Daoy (cell line): ENCODE measurements around the gene NSMF. TPM values are rescaled to one million over a fixed set of nuclear protein-coding genes. Genes with fewer than 3 reads are reported as not detected.
A peak's percentile ranks its signal among the peaks of the same experiment; 100 is the strongest.

Experiments
- DNase-seq: peaks from one replicate; pipeline ENCODE4 v3.0.0-alpha.2; 2015; ENCODE audit warnings: low read depth
- total RNA-seq: library from RNA; depleted of rRNA; stranded (reverse); fragments of >200 nt; shearing (Covaris generic); gene quantifications from 2 replicates; pipeline ENCODE4 v1.2.3, GENCODE V29; 2014; rRNA removed

NSMF gene, protein sequence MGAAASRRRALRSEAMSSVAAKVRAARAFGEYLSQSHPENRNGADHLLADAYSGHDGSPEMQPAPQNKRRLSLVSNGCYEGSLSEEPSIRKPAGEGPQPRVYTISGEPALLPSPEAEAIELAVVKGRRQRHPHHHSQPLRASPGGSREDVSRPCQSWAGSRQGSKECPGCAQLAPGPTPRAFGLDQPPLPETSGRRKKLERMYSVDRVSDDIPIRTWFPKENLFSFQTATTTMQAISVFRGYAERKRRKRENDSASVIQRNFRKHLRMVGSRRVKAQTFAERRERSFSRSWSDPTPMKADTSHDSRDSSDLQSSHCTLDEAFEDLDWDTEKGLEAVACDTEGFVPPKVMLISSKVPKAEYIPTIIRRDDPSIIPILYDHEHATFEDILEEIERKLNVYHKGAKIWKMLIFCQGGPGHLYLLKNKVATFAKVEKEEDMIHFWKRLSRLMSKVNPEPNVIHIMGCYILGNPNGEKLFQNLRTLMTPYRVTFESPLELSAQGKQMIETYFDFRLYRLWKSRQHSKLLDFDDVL
- 13.5 and 13.7 TPM in 2 replicates for total RNA-seq

DNA sequence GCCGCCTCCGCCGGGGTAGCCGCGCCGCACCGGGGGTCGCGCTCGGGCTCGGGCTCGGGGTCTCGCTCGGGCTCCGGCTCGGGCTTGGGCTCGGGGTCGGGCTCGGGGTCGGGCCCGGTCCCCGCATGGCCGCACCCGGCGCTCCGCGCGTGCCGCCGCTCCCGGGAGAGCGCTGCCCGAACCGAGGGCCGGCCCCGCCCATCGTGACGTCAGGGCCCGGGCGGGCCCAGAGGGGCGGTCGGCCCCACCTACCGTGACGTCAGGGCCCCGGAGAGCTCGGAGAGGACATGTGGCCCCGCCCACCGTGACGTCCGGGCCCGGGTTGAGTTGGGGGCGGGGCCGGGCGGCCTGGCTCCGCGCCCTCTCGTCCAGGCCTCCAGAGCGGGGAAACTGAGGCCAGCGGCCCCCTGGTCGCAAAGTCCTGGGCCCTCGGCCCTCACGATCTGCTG, at the start of gene NSMF:
Gene NSMF (minus strand): TSS at position 183 of the 449 bp plus-strand sequence. CDS start 232 bp downstream, outside the sequence.
- peak; percentile 96 for DNase-seq

DNA sequence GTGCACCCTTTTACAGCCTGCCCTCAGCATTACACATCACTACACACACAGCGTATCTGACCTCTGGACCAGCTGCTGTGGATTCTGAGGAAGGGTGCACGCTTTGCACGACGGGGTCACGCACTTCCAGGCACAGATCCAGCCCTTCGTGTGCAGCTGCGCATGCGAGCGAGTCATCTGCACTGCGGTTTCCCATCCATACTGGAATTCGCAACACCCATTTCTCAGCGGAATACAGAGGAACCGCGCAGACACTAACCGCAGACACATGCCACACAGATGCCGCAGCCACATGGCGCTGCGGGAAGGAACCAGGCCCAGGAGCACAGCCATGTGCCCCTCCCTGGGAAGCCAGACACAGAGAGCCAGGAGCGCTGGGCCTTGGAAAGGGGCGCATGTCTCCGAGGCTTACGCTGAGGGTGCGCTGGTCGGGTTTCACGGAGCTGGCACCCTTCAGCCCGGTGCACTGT, 47.6 kb upstream of the NSMF start:
- peak; percentile 88 for DNase-seq

DNA sequence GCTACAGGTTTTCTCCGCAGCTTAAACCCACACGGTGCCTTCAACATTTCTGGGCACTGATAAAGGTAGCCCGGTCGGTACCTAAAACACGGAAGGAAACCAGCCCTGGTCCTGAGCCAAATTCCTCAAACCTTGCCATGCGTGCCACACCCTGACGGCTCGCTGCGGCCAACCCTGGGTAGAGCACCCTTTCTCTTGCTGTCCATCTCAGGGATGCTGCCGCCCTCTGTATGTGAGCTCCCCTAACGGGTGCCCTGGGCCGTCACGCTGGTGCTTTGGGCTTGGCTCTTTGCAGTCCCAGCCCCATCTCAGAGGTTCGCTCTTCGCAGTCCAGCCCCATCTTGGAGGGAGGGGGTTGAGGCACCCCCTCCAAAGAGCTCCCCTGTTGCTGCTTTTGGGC, 47.1 kb upstream of the NSMF start:
- DNase-seq, result peak; percentile 68

- no peak for DNase-seq
Measured at GRCh38 chr9:137505421-137506140, 46.4 kb upstream of the NSMF start.

DNA sequence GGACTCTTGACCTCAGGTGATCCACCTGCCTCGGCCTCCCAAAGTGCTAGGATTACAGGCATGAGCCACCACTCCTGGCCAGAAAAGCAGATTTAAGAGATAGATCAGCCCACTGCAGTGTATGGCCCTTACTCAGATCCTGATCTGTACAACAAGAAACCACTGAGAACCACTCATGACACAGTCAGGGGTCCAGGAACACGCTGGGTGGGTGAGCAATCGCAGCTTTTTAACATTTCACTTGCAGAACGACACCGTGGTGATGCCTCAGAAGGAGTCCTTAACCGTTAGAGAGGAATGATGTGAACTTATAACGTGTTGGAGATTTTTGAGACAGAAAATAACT, 45.3 kb upstream of the NSMF start:
- DNase-seq, result no peak

DNA sequence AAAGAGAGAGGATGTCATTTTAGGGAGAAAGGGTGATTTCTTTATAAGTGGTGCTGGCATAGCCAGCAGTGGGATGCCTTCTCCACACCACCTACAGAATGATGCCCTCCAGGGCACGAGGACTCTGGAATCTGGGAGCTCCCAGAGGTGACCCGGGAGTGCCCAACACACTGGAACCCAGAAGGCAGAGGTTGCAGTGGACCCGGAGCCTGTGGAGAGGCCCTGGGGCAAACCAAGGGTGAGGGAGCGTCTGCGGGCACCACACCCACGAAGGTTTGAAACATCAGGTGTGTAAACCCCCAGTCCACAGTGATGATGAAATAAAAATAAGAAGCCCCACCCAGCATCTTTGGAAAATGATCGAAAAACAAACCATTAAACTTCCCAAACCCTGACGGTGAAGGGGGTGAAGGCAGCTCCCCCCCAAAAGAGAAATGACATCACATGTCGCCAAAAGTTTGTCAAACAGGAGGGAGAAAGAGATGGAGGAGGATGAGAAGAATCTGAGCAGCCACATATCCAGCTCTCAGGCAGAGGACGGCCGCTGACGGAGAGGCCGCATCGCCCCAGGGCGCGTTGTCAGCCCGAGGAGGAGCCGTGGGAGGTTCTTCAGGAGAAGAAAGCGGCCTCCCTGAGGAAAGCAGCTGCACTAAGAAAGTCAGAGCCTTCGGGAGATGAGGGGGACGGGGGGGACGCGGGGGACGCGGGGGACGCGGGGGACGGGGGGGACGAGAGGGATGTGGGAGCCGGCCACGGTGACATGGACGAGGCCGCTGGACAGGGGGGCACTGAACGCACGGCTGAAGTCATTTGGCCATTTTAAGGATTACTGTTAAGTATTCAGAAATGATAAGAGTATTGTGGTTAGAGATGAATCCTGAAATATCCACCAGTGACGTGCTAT, 43.1 kb upstream of the NSMF start:
- DNase-seq, result peak; percentile 79

GRCh38 chr9:137501457-137501856, 42.3 kb upstream of the NSMF start:
- DNase-seq, result no peak

GRCh38 chr9:137500666-137501397, 41.7 kb upstream of the NSMF start:
- DNase-seq, result no peak

- DNase-seq, result no peak
Measured at GRCh38 chr9:137499858-137500661, 40.9 kb upstream of the NSMF start.

- no peak for DNase-seq
Measured at GRCh38 chr9:137499416-137499815, 40.3 kb upstream of the NSMF start.

DNA sequence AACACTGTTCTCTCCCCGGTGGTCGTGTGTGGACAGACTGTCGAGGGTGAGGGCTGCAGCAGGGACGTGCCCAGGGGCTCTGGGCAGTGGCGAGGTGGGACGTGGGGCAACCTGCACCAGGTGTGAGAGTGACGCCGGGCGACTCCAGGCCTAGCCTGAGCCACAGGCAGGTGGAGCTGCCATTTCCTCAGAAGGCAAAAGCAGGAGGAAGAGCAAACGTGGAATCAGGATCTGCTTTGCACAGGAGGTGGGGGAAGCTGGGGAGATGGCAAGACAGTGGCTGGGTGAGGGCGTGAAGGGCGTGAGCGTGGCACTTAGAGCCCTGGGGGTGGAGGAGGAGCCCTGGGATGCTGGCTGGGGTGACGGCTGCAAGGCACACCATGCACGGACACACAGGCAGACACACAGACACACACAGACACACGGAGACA, 39.6 kb upstream of the NSMF start:
- no peak for DNase-seq

DNA sequence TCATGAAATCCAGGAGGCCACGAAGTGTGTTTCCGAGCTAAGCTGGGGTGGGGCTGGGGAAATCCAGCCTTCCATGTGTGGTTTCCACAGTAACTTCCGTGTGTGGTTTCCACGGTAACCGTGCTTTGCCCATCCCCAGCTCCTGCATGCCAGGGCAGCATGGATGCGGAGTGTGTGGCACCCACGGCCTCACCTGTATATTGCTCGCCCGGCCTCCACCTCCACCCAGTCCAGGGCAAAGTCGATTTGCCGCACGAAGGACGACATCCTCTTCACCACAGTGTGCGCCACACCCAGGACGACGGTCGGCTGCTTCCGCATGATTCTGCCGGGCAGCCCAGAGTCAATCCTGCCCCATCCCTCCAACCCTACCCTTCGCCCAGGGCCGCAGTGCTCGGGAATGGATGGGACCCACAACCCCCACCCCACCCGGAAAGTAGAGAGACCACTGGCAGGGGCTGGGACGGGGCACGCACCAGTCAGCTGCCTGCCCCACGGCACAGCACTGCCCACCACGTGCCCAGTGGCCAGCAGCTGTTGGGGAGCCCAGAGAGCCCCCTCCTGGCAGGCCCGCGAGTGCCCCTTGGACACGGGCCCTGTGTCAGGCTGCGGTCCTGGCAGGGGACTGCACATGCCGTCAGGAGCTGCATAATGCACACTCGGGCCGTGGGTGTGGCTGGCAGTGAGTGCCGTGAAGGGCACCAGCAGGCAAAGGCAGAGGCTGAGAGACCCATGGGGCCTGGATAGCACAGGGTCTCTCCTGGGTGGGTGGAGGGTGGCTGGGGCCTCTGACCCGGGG, 39.0 kb upstream of the NSMF start:
- no peak for DNase-seq

DNA sequence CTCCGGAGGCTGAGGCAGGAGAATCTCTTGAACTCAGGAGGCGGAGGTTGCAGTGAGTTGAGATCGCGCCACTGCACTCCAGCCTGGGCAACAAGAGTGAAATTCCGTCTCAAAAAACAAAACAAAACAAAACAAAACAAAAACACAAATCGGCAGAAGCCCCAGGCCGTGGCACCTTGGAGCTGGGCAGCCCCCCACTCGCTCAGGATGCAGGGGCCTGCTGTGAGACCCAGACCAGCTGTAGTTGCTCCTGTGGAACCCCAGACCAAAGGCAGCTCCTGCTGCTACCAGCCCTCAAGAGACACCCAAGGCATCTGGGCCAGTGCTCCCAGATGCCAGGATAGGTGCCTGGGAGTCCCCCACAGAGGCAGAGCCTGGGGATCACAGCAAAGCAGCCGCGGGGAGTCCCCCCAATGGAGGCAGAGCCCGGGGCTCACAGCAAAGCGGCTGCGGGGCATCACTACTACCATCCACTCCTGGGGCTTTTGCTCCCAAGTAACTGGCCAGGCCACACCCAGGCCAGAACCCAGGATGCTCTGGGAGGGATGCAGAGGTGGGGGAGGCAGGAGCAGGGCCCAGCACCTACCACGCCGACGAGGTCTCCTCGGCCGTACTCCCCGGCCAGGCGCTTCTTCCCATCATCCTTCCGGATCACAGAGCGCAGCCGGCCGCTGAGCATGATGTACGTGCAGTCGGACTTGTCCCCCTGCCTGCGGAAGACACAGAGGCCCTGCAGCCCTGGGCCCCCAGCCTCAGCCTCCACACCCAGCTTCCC, 37.7 kb upstream of the NSMF start:
- DNase-seq, result no peak

GRCh38 chr9:137494550-137495351, 35.6 kb upstream of the NSMF start:
- DNase-seq, result no peak

DNA sequence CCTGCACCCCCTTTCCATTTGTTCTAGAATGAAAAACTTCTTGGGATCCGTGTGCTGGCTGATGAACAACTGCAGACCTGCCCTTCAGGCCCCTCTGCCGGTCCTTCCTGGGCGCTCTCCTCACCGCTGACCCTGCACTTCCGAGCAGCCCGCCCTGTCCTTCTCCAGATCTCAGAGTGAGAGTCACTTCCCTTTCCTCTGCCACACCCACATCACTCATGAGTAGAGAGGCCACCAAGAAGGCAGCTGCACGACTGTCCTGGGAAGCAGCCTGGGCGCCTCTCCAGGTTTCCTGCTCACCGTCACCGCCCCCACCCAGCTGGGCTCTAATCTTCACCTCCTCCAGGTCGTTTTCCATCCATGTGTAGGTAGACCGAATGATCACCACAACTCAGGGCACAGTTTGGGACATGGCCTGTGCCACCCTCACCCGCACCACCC, 35.0 kb upstream of the NSMF start:
- no peak for DNase-seq

DNA sequence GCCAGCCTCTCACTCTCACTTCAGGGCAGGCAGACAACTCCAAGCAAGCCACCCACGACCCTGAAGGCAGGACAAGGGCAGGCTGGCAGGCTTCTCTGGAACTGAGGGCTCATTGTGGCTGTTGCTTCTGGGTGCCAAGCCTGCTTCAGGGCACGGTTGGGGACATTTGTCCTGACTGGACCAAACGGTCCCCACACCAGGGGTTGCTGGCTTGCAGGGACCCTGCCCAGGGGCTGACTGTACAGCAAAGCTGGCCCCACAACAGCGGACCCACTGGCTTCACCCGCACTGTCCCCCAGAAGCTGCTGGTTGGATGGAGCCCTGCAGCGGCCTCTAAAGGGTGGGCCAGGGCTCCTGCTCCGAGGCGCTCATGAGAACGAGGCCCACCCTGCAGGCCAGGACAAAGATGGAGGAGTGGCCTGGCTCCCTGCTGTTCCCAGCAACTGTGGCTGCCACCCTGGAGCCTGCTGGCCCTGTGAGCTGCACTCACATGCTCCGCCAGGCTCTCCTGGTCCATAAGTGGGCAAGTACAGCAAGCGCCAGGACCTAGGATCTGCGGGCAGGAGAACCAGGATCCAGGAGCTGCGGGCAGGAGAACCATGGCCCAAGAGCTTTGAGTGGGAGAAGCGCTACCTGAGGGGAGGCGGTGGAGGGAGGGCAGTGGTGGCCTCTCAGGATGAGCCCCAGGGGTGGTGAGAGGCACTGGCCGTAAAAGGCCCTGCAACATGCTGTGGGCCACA, 34.4 kb upstream of the NSMF start:
- no peak for DNase-seq
